Epithelial cell of proximal tubule (primary cell): ENCODE results near the gene FUT7. TPM values are rescaled to one million over a fixed set of nuclear protein-coding genes. Genes with fewer than 3 reads are reported as not detected.

Source experiments
- DNase-seq: peaks from one replicate; pipeline ENCODE4 v3.0.0-alpha.2; 2011; ENCODE audit warnings: low read depth
- H3K4me3 ChIP-seq: 2 replicates; pipeline ENCODE4 v1.5.1; 2011; ENCODE audit warnings: low read depth, mild to moderate bottlenecking, low read length
- CTCF ChIP-seq: conservative IDR thresholded peaks from 2 replicates; pipeline ENCODE4 v1.5.1; 2012; ENCODE audit warnings: low read depth, mild to moderate bottlenecking, low read length
- total RNA-seq: library from RNA; depleted of rRNA; stranded (reverse); fragments of >200 nt; gene quantifications from 2 replicates; pipeline ENCODE4 v1.2.3, GENCODE V29; 2015

The FUT7 gene
- total RNA-seq, 1 donor from 2014 or later, result not detected

GRCh38 chr9:136997371-136997770 lies 34.5 kb downstream of the FUT7 start:
- H3K4me3 ChIP-seq, result no peak overlapping the region
- no peak for DNase-seq
- TF ChIP-seq CTCF, result no peak

GRCh38 chr9:136996361-136997292 lies 35.3 kb downstream of the FUT7 start, which contains the start of gene CLIC3:
CLIC3 (minus strand) TSS chr9:136996568; CDS start chr9:136996543, 25 bp downstream.
- TF ChIP-seq CTCF, result no peak
- DNase-seq, result no peak
- peak within 1 kb of the TSS; percentile 36 for H3K4me3 ChIP-seq

DNA sequence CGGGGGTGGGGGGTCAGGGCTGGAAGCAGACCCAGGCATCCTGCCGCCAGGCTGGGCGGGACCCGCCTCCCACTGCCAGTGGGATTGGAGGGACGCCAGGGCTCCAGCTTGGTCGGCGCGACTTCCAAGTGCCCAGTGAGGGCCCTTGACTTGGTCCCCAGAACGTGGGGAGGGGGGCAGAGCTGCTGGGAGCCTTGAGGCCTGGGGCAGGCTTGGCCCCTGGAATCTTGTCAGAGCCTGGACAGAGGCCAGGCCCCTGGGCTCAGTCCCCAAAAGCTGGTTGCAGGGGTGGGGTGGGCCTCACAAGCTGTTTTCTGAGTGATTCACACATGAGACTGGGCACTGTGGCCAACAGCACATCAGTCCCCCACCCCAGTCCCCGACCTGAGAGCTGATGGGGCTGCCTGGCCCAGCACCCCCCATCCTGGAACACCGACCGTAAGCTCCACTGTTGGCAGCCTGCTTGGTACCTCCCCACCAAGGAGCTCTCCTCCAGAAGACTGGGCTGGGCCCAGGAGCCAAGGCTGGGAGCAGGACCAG lies 36.0 kb downstream of the FUT7 start:
- no peak for TF ChIP-seq CTCF
- H3K4me3 ChIP-seq, result no peak overlapping the region
- DNase-seq, result no peak

DNA sequence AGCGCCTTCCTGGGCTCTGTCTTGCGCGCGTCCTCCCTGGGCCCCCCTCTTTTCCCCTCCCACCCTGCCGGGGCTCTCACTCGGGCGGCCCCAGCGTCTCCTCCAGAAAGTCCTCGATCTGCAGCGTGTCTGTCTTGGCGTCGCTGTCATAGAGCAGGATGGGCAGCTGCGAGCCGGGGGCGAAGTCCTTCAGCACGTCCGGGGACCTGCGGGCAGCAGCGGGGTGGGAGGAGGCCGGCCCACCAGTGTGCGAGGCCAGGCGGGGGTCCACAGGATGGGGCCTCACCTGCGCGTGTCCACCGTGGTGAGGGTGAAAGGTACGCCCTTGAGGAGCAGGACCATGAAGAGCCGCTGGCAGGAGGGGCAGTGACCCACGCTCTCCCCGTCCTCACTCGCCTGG lies 36.5 kb downstream of the FUT7 start:
- no peak for DNase-seq
- TF ChIP-seq CTCF, result no peak
- no peak overlapping the region for H3K4me3 ChIP-seq

GRCh38 chr9:136994888-136995230 lies 37.0 kb downstream of the FUT7 start:
- no peak for TF ChIP-seq CTCF
- H3K4me3 ChIP-seq, result no peak overlapping the region
- no peak for DNase-seq

- no peak for TF ChIP-seq CTCF
- DNase-seq, result no peak
- H3K4me3 ChIP-seq, result no peak overlapping the region
These were observed 37.6 kb downstream of the FUT7 start for GRCh38 chr9:136994180-136994887.
